GM13976 (cell line): ENCODE measurements around the gene THAP3.

Source experiments
- DNase-seq: peaks from one replicate; pipeline ENCODE4 v3.0.0; 2012; ENCODE audit warnings: low spot score
- CTCF ChIP-seq: IDR thresholded peaks from 2 replicates; pipeline ENCODE4 v1.5.1; 2012; ENCODE audit warnings: borderline replicate concordance, mild to moderate bottlenecking; ENCODE audit not compliant: insufficient read depth; ENCODE audit errors: extremely low read depth, missing control alignments, control extremely low read depth
- in situ Hi-C: fragments of 300-500 bp; cut with MboI; formaldehyde crosslinking; loops from one replicate; pipeline ENCODE4 v1.12.0; 2022; ENCODE audit warnings: low sequenced_read_pairs, mixed read lengths, inconsistent platforms; ENCODE audit not compliant: unreplicated experiment

Gene THAP3

GRCh38 chr1:6622396-6623152, 2.1 kb upstream of the THAP3 start:
- TF ChIP-seq CTCF: no peak
- DNase-seq: no peak
- in situ Hi-C loops: no loop called here

- no peak for TF ChIP-seq CTCF
- no peak for DNase-seq
These were observed 1.3 kb upstream of the THAP3 start for GRCh38 chr1:6623269-6623965.

GRCh38 chr1:6625584-6626149, 999 bp downstream of the THAP3 start:
- in situ Hi-C loops: no loop called here
- no peak for TF ChIP-seq CTCF
- no peak for DNase-seq

More at GRCh38 chr1:6623269-6623965, 1.3 kb upstream of the THAP3 start:
- in situ Hi-C loops: no loop called here

- no peak for DNase-seq
- in situ Hi-C loops: no loop called here
- no peak for TF ChIP-seq CTCF
These were observed 2.4 kb downstream of the THAP3 start for GRCh38 chr1:6627031-6627430.

GRCh38 chr1:6627841-6628545, 3.3 kb downstream of the THAP3 start:
- no peak for DNase-seq
- in situ Hi-C loops: no loop called here
- TF ChIP-seq CTCF: no peak

- no peak for TF ChIP-seq CTCF
- in situ Hi-C loops: no loop called here
- DNase-seq: no peak
These were observed 4.4 kb downstream of the THAP3 start for GRCh38 chr1:6628971-6629479.
